ENCODE measurements around the gene TTC3. TPM values are rescaled to one million over a fixed set of nuclear protein-coding genes. Genes with fewer than 3 reads are reported as not detected.

The TTC3 gene
- total and polyA plus RNA-seq, 7 experiments from 2014 or later = 66.6 to 208 (median 139) TPM

GRCh38 chr21:37230632-37231248 is 157.7 kb downstream of the TTC3 start:
- H3K36me3 Mint-ChIP-seq = peaks cover 11 to 53% (median 27%) of the 10 kb centered on the region in 5 donors
- H3K4me3 Mint-ChIP-seq = no peak overlapping the region
- H3K27ac Mint-ChIP-seq = peak overlapping the region in 7 of 9 donors; percentile 7 to 73 (median 40)

GRCh38 chr21:37231249-37231645 is 158.2 kb downstream of the TTC3 start:
- Mint-ChIP-seq H3K27ac (peak overlapping the region in 7 of 9 donors; percentile 7 to 73 (median 40)), H3K9me3 (no peaks in the 10 kb centered on the region), H3K36me3 (peaks cover 11 to 57% (median 27%) of the 10 kb centered on the region in 5 donors), H3K27me3 (no peaks in the 10 kb centered on the region), H3K4me3 (no peak overlapping the region), H3K4me1 (peaks cover 2 to 25% (median 6%) of the 10 kb centered on the region in 7 donors)
- intact Hi-C loops (cut with micrococcal nuclease) = no loop called here
- H3K27ac ChIP-seq (ENCODE audit: low read depth, low read length) = no peak overlapping the region
- DNase-seq = no peak
- no peak for ATAC-seq
- no peaks in the 10 kb centered on the region for H3K27me3 ChIP-seq (ENCODE audit: control insufficient read depth in 2 of 2, insufficient read depth in 2 of 2, low read length in 2 of 2)
- POLR2A ChIA-PET = interaction anchor here (0.7 to 1.0 kb wide), 2 partner anchors 23 to 50 kb away, joined by 3 read pairs; no protein-coding TSS in a partner anchor
- peaks cover 0 to 1% of the 10 kb centered on the region in 2 donors for H3K4me1 ChIP-seq (ENCODE audit: control insufficient read depth in 2 of 2, insufficient read depth in 2 of 2, low read length in 2 of 2)
- H3K36me3 ChIP-seq (ENCODE audit: control insufficient read depth in 2 of 3, insufficient read depth in 3 of 3, low read length in 3 of 3) = peaks cover 0 to 81% (median 25%) of the 10 kb centered on the region in 3 experiments
- H3K9me3 ChIP-seq (ENCODE audit: control insufficient read depth in 2 of 3, low read length in 3 of 3) = no peaks in the 10 kb centered on the region
- CTCF ChIA-PET = no interaction called here
- H3K4me3 ChIP-seq (ENCODE audit: low read length) = no peak overlapping the region

More at GRCh38 chr21:37230632-37231248, 157.7 kb downstream of the TTC3 start:
- H3K27me3 ChIP-seq (ENCODE audit: control insufficient read depth in 2 of 2, insufficient read depth in 2 of 2, low read length in 2 of 2) = no peaks in the 10 kb centered on the region
- Mint-ChIP-seq H3K9me3 (no peaks in the 10 kb centered on the region), H3K4me1 (peaks cover 6 to 28% (median 11%) of the 10 kb centered on the region in 7 donors), H3K27me3 (no peaks in the 10 kb centered on the region)
- H3K36me3 ChIP-seq (ENCODE audit: control insufficient read depth in 2 of 3, insufficient read depth in 3 of 3, low read length in 3 of 3) = peaks cover 0 to 81% (median 30%) of the 10 kb centered on the region in 3 experiments
- ChIA-PET POLR2A (interaction anchor here (1.0 to 1.3 kb wide), 2 partner anchors 10 to 24 kb away, joined by 3 to 4 read pairs; no protein-coding TSS in a partner anchor), CTCF (no interaction called here)
- no peak overlapping the region for H3K27ac ChIP-seq (ENCODE audit: low read depth, low read length)
- H3K9me3 ChIP-seq (ENCODE audit: control insufficient read depth in 2 of 3, low read length in 3 of 3) = no peaks in the 10 kb centered on the region
- DNase-seq (no peak), ATAC-seq (no peak)
- peaks cover 2 to 6% of the 10 kb centered on the region in 2 donors for H3K4me1 ChIP-seq (ENCODE audit: control insufficient read depth in 2 of 2, insufficient read depth in 2 of 2, low read length in 2 of 2)
- H3K4me3 ChIP-seq (ENCODE audit: low read length) = no peak overlapping the region
- intact Hi-C loops (cut with micrococcal nuclease) = no loop called here

GRCh38 chr21:37231671-37232070 is 158.6 kb downstream of the TTC3 start:
- Mint-ChIP-seq H3K4me1 (peaks cover under 1 to 24% (median 3%) of the 10 kb centered on the region in 7 donors), H3K9me3 (no peaks in the 10 kb centered on the region), H3K4me3 (no peak overlapping the region), H3K27me3 (no peaks in the 10 kb centered on the region), H3K27ac (peak overlapping the region in 2 of 9 donors; percentile 15 to 40), H3K36me3 (peaks cover 11 to 60% (median 26%) of the 10 kb centered on the region in 5 donors)
- Histone ChIP-seq H3K4me3 (ENCODE audit: low read length) (no peak overlapping the region), H3K27me3 (ENCODE audit: control insufficient read depth in 2 of 2, insufficient read depth in 2 of 2, low read length in 2 of 2) (no peaks in the 10 kb centered on the region), H3K4me1 (ENCODE audit: control insufficient read depth in 2 of 2, insufficient read depth in 2 of 2, low read length in 2 of 2) (no peaks in the 10 kb centered on the region), H3K27ac (ENCODE audit: low read depth, low read length) (no peak overlapping the region), H3K36me3 (ENCODE audit: control insufficient read depth in 2 of 3, insufficient read depth in 3 of 3, low read length in 3 of 3) (peaks cover 0 to 81% (median 23%) of the 10 kb centered on the region in 3 experiments), H3K9me3 (ENCODE audit: control insufficient read depth in 2 of 3, low read length in 3 of 3) (no peaks in the 10 kb centered on the region)
- DNase-seq (no peak), ATAC-seq (no peak)
- POLR2A ChIA-PET = interaction anchor here (0.7 to 1.0 kb wide), 2 partner anchors 23 to 50 kb away, joined by 3 read pairs; no protein-coding TSS in a partner anchor
- intact Hi-C loops (cut with micrococcal nuclease) = no loop called here
- CTCF ChIA-PET = no interaction called here

- Histone ChIP-seq H3K4me1 (ENCODE audit: control insufficient read depth in 2 of 2, insufficient read depth in 2 of 2, low read length in 2 of 2) (peaks cover 0 to 2% of the 10 kb centered on the region in 2 donors), H3K9me3 (ENCODE audit: control insufficient read depth in 2 of 3, low read length in 3 of 3) (no peaks in the 10 kb centered on the region), H3K27ac (ENCODE audit: low read depth, low read length) (no peak overlapping the region), H3K4me3 (ENCODE audit: low read length) (no peak overlapping the region), H3K27me3 (ENCODE audit: control insufficient read depth in 2 of 2, insufficient read depth in 2 of 2, low read length in 2 of 2) (no peaks in the 10 kb centered on the region), H3K36me3 (ENCODE audit: control insufficient read depth in 2 of 3, insufficient read depth in 3 of 3, low read length in 3 of 3) (peaks cover 0 to 80% (median 21%) of the 10 kb centered on the region in 3 experiments)
- H3K36me3 Mint-ChIP-seq = peaks cover 11 to 60% (median 29%) of the 10 kb centered on the region in 5 donors
- no peak for ATAC-seq
- H3K4me1 Mint-ChIP-seq = peaks cover 2 to 26% (median 6%) of the 10 kb centered on the region in 7 donors
- no peak overlapping the region for H3K4me3 Mint-ChIP-seq
- no peaks in the 10 kb centered on the region for H3K9me3 Mint-ChIP-seq
- intact Hi-C loops (cut with micrococcal nuclease) = no loop called here
- DNase-seq = no peak
- ChIA-PET CTCF (interaction anchor here (0.6 kb wide), 1 partner anchor 261 kb away, joined by 3 read pairs; no protein-coding TSS in a partner anchor), POLR2A (interaction anchor here (1.1 kb wide), 1 partner anchor 35 kb away, joined by 4 read pairs; the partner anchor contains the start of gene VPS26C)
- H3K27me3 Mint-ChIP-seq = no peaks in the 10 kb centered on the region
- peak overlapping the region in 1 of 9 donors; percentile 54 for H3K27ac Mint-ChIP-seq
Measured at GRCh38 chr21:37232274-37233018, 159.4 kb downstream of the TTC3 start.

- Mint-ChIP-seq H3K4me1 (peaks cover 11 to 33% (median 18%) of the 10 kb centered on the region in 7 donors), H3K9me3 (no peaks in the 10 kb centered on the region), H3K36me3 (peaks cover 14 to 55% (median 27%) of the 10 kb centered on the region in 5 donors), H3K4me3 (no peak overlapping the region), H3K27ac (no peak overlapping the region), H3K27me3 (no peaks in the 10 kb centered on the region)
- ATAC-seq = no peak
- intact Hi-C loops (cut with micrococcal nuclease) = no loop called here
- no peak for DNase-seq
- Histone ChIP-seq H3K36me3 (ENCODE audit: control insufficient read depth in 2 of 3, insufficient read depth in 3 of 3, low read length in 3 of 3) (peaks cover 4 to 72% (median 12%) of the 10 kb centered on the region in 3 experiments), H3K27ac (ENCODE audit: low read depth, low read length) (no peak overlapping the region), H3K9me3 (ENCODE audit: control insufficient read depth in 2 of 3, low read length in 3 of 3) (no peaks in the 10 kb centered on the region), H3K4me3 (ENCODE audit: low read length) (no peak overlapping the region), H3K4me1 (ENCODE audit: control insufficient read depth in 2 of 2, insufficient read depth in 2 of 2, low read length in 2 of 2) (peaks cover 0 to 14% of the 10 kb centered on the region in 2 donors), H3K27me3 (ENCODE audit: control insufficient read depth in 2 of 2, insufficient read depth in 2 of 2, low read length in 2 of 2) (no peaks in the 10 kb centered on the region)
- ChIA-PET POLR2A (interaction anchor here (0.6 kb wide), 1 partner anchor 29 kb away, joined by 3 read pairs; no protein-coding TSS in a partner anchor), CTCF (no interaction called here)
Measured at GRCh38 chr21:37233551-37234146, 160.6 kb downstream of the TTC3 start.

GRCh38 chr21:37237346-37237745 is 164.3 kb downstream of the TTC3 start:
- peaks cover 22 to 54% (median 30%) of the 10 kb centered on the region in 7 donors for H3K4me1 Mint-ChIP-seq
- peaks cover 4 to 56% (median 4%) of the 10 kb centered on the region in 3 experiments for H3K36me3 ChIP-seq (ENCODE audit: control insufficient read depth in 2 of 3, insufficient read depth in 3 of 3, low read length in 3 of 3)
- peaks cover 7 to 41% (median 16%) of the 10 kb centered on the region in 5 donors for H3K36me3 Mint-ChIP-seq
- no peaks in the 10 kb centered on the region for H3K27me3 ChIP-seq (ENCODE audit: control insufficient read depth in 2 of 2, insufficient read depth in 2 of 2, low read length in 2 of 2)
- POLR2A ChIA-PET = no interaction called here
- H3K27ac Mint-ChIP-seq = peak overlapping the region; percentile 74 to 89 (median 88)
- H3K27ac ChIP-seq (ENCODE audit: low read depth, low read length) = peak overlapping the region; percentile 26
- peaks cover 0 to 16% of the 10 kb centered on the region in 2 donors for H3K4me1 ChIP-seq (ENCODE audit: control insufficient read depth in 2 of 2, insufficient read depth in 2 of 2, low read length in 2 of 2)
- intact Hi-C loops (cut with micrococcal nuclease) = loop anchor here in 1 of 2 donors (2.0 kb wide), 1 partner anchor 29 kb away; the partner anchor contains the start of gene VPS26C
- ATAC-seq = no peak
- peak overlapping the region in 2 of 10 donors; percentile 27 to 44 for H3K4me3 Mint-ChIP-seq
- H3K9me3 Mint-ChIP-seq = no peaks in the 10 kb centered on the region
- DNase-seq = no peak
- H3K27me3 Mint-ChIP-seq = no peaks in the 10 kb centered on the region
- no peaks in the 10 kb centered on the region for H3K9me3 ChIP-seq (ENCODE audit: control insufficient read depth in 2 of 3, low read length in 3 of 3)
- CTCF ChIA-PET = no interaction called here
- no peak overlapping the region for H3K4me3 ChIP-seq (ENCODE audit: low read length)

All from naive thymus-derived CD4-positive, alpha-beta T cell (primary cell).